GM23338 (cell line): Measurements from ENCODE around the gene SERP1. TPM values are rescaled to one million over a fixed set of nuclear protein-coding genes. Genes with fewer than 3 reads are reported as not detected.

Source experiments
- ATAC-seq: fragments of 200-7000 bp; cut with Tn5 transposase; 3 replicates; pipeline ENCODE4 v1.9.1; 2020
- DNase-seq: peaks from one replicate; pipeline ENCODE4 v3.0.0-alpha.2; 2015; ENCODE audit warnings: low spot score
- H2AFZ ChIP-seq: fragments of 200-600 bp; sonication (generic); 2 replicates; pipeline ENCODE4 v1.8.0; 2016; ENCODE audit warnings: antibody characterized with exemption, mild to moderate bottlenecking, moderate library complexity
- H3F3A ChIP-seq: fragments of 200-600 bp; sonication (generic); replicated peaks from 2 replicates; pipeline ENCODE4 v1.8.0; 2017; ENCODE audit warnings: antibody characterized with exemption, mixed run types, low read depth
- H3K27ac ChIP-seq: fragments of 200-600 bp; sonication (generic); 2 replicates; pipeline ENCODE4 v1.6.1; 2016; ENCODE audit warnings: low read depth
- H3K27me3 ChIP-seq: fragments of 200-600 bp; sonication (generic); 2 replicates; pipeline ENCODE4 v1.8.0; 2016; ENCODE audit warnings: mild to moderate bottlenecking, mixed run types, moderate library complexity; ENCODE audit not compliant: insufficient read depth
- H3K36me3 ChIP-seq: fragments of 200-600 bp; sonication (generic); 2 replicates; pipeline ENCODE4 v1.8.0; 2016; ENCODE audit warnings: mild to moderate bottlenecking; ENCODE audit not compliant: insufficient read depth
- H3K4me1 ChIP-seq: fragments of 200-600 bp; sonication (generic); 2 replicates; pipeline ENCODE4 v1.8.0; 2016; ENCODE audit warnings: mild to moderate bottlenecking, moderate library complexity; ENCODE audit not compliant: insufficient read depth
- H3K4me2 ChIP-seq: fragments of 200-600 bp; sonication (generic); 2 replicates; pipeline ENCODE4 v1.7.1; 2017; ENCODE audit warnings: mixed run types
- H3K4me3 ChIP-seq: fragments of 200-600 bp; sonication (generic); 2 replicates; pipeline ENCODE4 v1.6.1; 2016; ENCODE audit warnings: mixed run types
- H3K79me2 ChIP-seq: fragments of 200-600 bp; sonication (generic); replicated peaks from 2 replicates; pipeline ENCODE4 v1.8.0; 2017; ENCODE audit warnings: mild to moderate bottlenecking; ENCODE audit not compliant: insufficient read depth
- H3K9me2 ChIP-seq: fragments of 200-600 bp; sonication (generic); 2 replicates; pipeline ENCODE4 v1.8.0; 2017; ENCODE audit not compliant: insufficient read depth
- H4K20me1 ChIP-seq: fragments of 200-600 bp; sonication (generic); replicated peaks from 2 replicates; pipeline ENCODE4 v1.8.0; 2017; ENCODE audit warnings: mild to moderate bottlenecking; ENCODE audit not compliant: insufficient read depth
- H3K27ac Mint-ChIP-seq: 2 replicates; pipeline ENCODE4 v1.8.0; 2020; ENCODE audit warnings: inconsistent platforms, mild to moderate bottlenecking, moderate library complexity, mixed read lengths
- H3K27me3 Mint-ChIP-seq: 3 replicates; pipeline ENCODE4 v1.8.0; 2022; ENCODE audit warnings: low read depth, mild to moderate bottlenecking, moderate library complexity, mixed read lengths, inconsistent platforms; ENCODE audit not compliant: insufficient read depth, poor library complexity
- H3K36me3 Mint-ChIP-seq: 3 replicates; pipeline ENCODE4 v1.8.0; 2021; ENCODE audit warnings: low read depth, mild to moderate bottlenecking, inconsistent platforms, moderate library complexity, mixed read lengths
- H3K4me1 Mint-ChIP-seq: 3 replicates; pipeline ENCODE4 v1.8.0; 2020; ENCODE audit warnings: mild to moderate bottlenecking, inconsistent platforms, mixed read lengths
- H3K4me3 Mint-ChIP-seq: 3 replicates; pipeline ENCODE4 v1.8.0; 2021; ENCODE audit warnings: moderate library complexity, mild to moderate bottlenecking, inconsistent platforms, mixed read lengths
- H3K9me3 Mint-ChIP-seq: 3 replicates; pipeline ENCODE4 v1.8.0; 2020; ENCODE audit warnings: moderate library complexity, mild to moderate bottlenecking, inconsistent platforms, mixed read lengths
- CREB1 ChIP-seq: fragments of 250-450 bp; sonication (Bioruptor Pico); IDR thresholded peaks from 2 replicates; pipeline ENCODE4 v1.5.0; 2020; ENCODE audit warnings: low read depth, mild to moderate bottlenecking, moderate library complexity
- CTCF ChIP-seq, 2 experiments: fragments of 200-600 bp in 1 of 2; sonication (generic) in 1 of 2; conservative IDR thresholded peaks; 2 replicates each; pipeline versions ENCODE4 v1.5.1 to v1.6.1; 2016 to 2017; ENCODE audit warnings: antibody characterized with exemption in 2 of 2, low read depth in 2 of 2, mild to moderate bottlenecking in 2 of 2, moderate library complexity in 1 of 2
- EZH2 ChIP-seq: fragments of 200-600 bp; sonication (generic); IDR thresholded peaks from one replicate; pipeline ENCODE4 v1.8.0; 2017; ENCODE audit warnings: antibody characterized with exemption, mild to moderate bottlenecking, low read depth; ENCODE audit not compliant: unreplicated experiment
- EZH2phosphoT487 ChIP-seq: fragments of 200-600 bp; sonication (generic); IDR thresholded peaks from one replicate; pipeline ENCODE4 v1.8.1; 2018; ENCODE audit warnings: antibody characterized with exemption; ENCODE audit not compliant: unreplicated experiment
- JUNB ChIP-seq: IDR thresholded peaks from one replicate; pipeline ENCODE4 v1.6.1; 2016; ENCODE audit warnings: antibody characterized with exemption; ENCODE audit not compliant: unreplicated experiment
- NANOG ChIP-seq: IDR thresholded peaks from 2 replicates; pipeline ENCODE4 v1.6.1; 2016; ENCODE audit warnings: antibody characterized with exemption, borderline replicate concordance
- POLR2AphosphoS5 ChIP-seq: IDR thresholded peaks from 2 replicates; pipeline ENCODE4 v1.6.1; 2016; ENCODE audit warnings: antibody characterized with exemption, low read depth
- STAT1 ChIP-seq: IDR thresholded peaks from one replicate; pipeline ENCODE4 v1.6.1; 2016; ENCODE audit warnings: antibody characterized with exemption; ENCODE audit not compliant: unreplicated experiment
- ZNF114 ChIP-seq: fragments of 250-450 bp; sonication (Bioruptor Pico); IDR thresholded peaks from 2 replicates; pipeline ENCODE4 v1.5.0; 2020; ENCODE audit warnings: mild to moderate bottlenecking, moderate library complexity
- ZNF331 ChIP-seq: fragments of 250-450 bp; sonication (Bioruptor Pico); IDR thresholded peaks from 2 replicates; pipeline ENCODE4 v1.5.0; 2020; ENCODE audit warnings: low read depth, mild to moderate bottlenecking, moderate library complexity
- ZNF462 ChIP-seq: fragments of 250-450 bp; sonication (Bioruptor Pico); IDR thresholded peaks from 2 replicates; pipeline ENCODE4 v1.5.0; 2020; ENCODE audit warnings: mild to moderate bottlenecking, moderate library complexity
- polyA plus RNA-seq: library from polyadenylated mRNA; unstranded; fragments of >200 nt; fragmentation: Nextera tagmentation; extraction: Ambion mirVana; gene quantifications from 2 replicates; pipeline ENCODE4 v1.2.1, GENCODE V29; 2016
- total RNA-seq: library from RNA; depleted of rRNA; stranded (reverse); fragments of >200 nt; shearing (Covaris generic); gene quantifications from 2 replicates; pipeline ENCODE4 v1.2.3, GENCODE V29; 2014
- TF ChIP-seq, protein P1 (sequence below): IDR thresholded peaks from one replicate; pipeline ENCODE4 v1.6.1; 2018; ENCODE audit warnings: antibody characterized with exemption; ENCODE audit not compliant: unreplicated experiment
- TF ChIP-seq, protein P2 (sequence below): IDR thresholded peaks from 2 replicates; pipeline ENCODE4 v1.6.1; 2016; ENCODE audit warnings: antibody characterized with exemption

Gene SERP1
- total and polyA plus RNA-seq, 2 experiments from 2014 or later, result 211 to 252 TPM

GRCh38 chr3:150555859-150556436, 9.7 kb upstream of the SERP1 start:
- no peaks in the 10 kb centered on the region for H3K4me1 ChIP-seq
- H3K4me2 ChIP-seq, result no peak overlapping the region
- H3K4me3 Mint-ChIP-seq, result no peak overlapping the region
- no peaks in the 10 kb centered on the region for H3K4me1 Mint-ChIP-seq
- H3K9me3 Mint-ChIP-seq, result no peaks in the 10 kb centered on the region
- H2AFZ ChIP-seq, result no peak overlapping the region
- H3K36me3 Mint-ChIP-seq, result peaks cover 46% of the 10 kb centered on the region
- H3K79me2 ChIP-seq, result peaks cover 53% of the 10 kb centered on the region
- no peaks in the 10 kb centered on the region for H3K27me3 Mint-ChIP-seq
- DNase-seq (no peak), ATAC-seq (no peak)
- no peak overlapping the region for H3K27ac Mint-ChIP-seq
- no peaks in the 10 kb centered on the region for H3K27me3 ChIP-seq
- H4K20me1 ChIP-seq, result peaks cover 19% of the 10 kb centered on the region
- H3K9me2 ChIP-seq, result no peaks in the 10 kb centered on the region
- H3F3A ChIP-seq, result no peaks in the 10 kb centered on the region
- H3K36me3 ChIP-seq, result peaks cover 28% of the 10 kb centered on the region; the same call in 1 of the 2 replicates
- TF ChIP-seq, protein P1, sequence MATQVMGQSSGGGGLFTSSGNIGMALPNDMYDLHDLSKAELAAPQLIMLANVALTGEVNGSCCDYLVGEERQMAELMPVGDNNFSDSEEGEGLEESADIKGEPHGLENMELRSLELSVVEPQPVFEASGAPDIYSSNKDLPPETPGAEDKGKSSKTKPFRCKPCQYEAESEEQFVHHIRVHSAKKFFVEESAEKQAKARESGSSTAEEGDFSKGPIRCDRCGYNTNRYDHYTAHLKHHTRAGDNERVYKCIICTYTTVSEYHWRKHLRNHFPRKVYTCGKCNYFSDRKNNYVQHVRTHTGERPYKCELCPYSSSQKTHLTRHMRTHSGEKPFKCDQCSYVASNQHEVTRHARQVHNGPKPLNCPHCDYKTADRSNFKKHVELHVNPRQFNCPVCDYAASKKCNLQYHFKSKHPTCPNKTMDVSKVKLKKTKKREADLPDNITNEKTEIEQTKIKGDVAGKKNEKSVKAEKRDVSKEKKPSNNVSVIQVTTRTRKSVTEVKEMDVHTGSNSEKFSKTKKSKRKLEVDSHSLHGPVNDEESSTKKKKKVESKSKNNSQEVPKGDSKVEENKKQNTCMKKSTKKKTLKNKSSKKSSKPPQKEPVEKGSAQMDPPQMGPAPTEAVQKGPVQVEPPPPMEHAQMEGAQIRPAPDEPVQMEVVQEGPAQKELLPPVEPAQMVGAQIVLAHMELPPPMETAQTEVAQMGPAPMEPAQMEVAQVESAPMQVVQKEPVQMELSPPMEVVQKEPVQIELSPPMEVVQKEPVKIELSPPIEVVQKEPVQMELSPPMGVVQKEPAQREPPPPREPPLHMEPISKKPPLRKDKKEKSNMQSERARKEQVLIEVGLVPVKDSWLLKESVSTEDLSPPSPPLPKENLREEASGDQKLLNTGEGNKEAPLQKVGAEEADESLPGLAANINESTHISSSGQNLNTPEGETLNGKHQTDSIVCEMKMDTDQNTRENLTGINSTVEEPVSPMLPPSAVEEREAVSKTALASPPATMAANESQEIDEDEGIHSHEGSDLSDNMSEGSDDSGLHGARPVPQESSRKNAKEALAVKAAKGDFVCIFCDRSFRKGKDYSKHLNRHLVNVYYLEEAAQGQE, result no peak
- TF ChIP-seq CTCF (conservative IDR thresholded peaks at IDR 0.05; ENCODE audit: low read depth in 2 of 2), result no peak
- no peak for TF ChIP-seq CREB1 (CRISPR knock-in tag)
- TF ChIP-seq ZNF331 (CRISPR knock-in tag), result no peak
- TF ChIP-seq, protein P2, sequence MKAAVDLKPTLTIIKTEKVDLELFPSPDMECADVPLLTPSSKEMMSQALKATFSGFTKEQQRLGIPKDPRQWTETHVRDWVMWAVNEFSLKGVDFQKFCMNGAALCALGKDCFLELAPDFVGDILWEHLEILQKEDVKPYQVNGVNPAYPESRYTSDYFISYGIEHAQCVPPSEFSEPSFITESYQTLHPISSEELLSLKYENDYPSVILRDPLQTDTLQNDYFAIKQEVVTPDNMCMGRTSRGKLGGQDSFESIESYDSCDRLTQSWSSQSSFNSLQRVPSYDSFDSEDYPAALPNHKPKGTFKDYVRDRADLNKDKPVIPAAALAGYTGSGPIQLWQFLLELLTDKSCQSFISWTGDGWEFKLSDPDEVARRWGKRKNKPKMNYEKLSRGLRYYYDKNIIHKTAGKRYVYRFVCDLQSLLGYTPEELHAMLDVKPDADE, result no peak
- TF ChIP-seq POLR2AphosphoS5, result no peak
- TF ChIP-seq ZNF462 (CRISPR knock-in tag), result no peak
- no peak for TF ChIP-seq NANOG
- no peak for TF ChIP-seq EZH2
- TF ChIP-seq ZNF114 (CRISPR knock-in tag), result no peak
- TF ChIP-seq STAT1, result no peak
- no peak for TF ChIP-seq JUNB
- TF ChIP-seq EZH2phosphoT487, result no peak
- no peak overlapping the region for H3K27ac ChIP-seq
- no peak overlapping the region for H3K4me3 ChIP-seq
